Activated T-cell treated with anti-CD3 and anti-CD28 coated beads, Interleukin-2, amount 50 U/mL, for 4 hours (primary cell): ENCODE measurements around the gene DLL1. TPM values are rescaled to one million over a fixed set of nuclear protein-coding genes. Genes with fewer than 3 reads are reported as not detected.
"Not testable (repeated sequence)": the region's sequence is repeated elsewhere in the genome, so short reads cannot be mapped to it uniquely, and the experiment has no call there.

ENCODE experiments used
- ATAC-seq, 2 donors: fragments of 200-7000 bp; cut with Tn5 transposase; one replicate each; pipeline ENCODE4 v1.10.0; 2021
- DNase-seq: peaks from one replicate; pipeline ENCODE4 v3.0.0-alpha.2; 2020
- H3K27me3 Mint-ChIP-seq: one replicate; pipeline ENCODE4 v1.8.0; 2021; ENCODE audit warnings: low read depth, mixed read lengths
- H3K36me3 Mint-ChIP-seq: one replicate; pipeline ENCODE4 v1.8.0; 2022; ENCODE audit warnings: mixed read lengths; ENCODE audit not compliant: insufficient read depth
- H3K4me1 Mint-ChIP-seq: one replicate; pipeline ENCODE4 v1.8.0; 2021; ENCODE audit warnings: low read depth, mixed read lengths
- H3K4me3 Mint-ChIP-seq: one replicate; pipeline ENCODE4 v1.8.0; 2021; ENCODE audit warnings: mild to moderate bottlenecking, moderate library complexity, mixed read lengths
- H3K9me3 Mint-ChIP-seq: one replicate; pipeline ENCODE4 v1.8.0; 2021; ENCODE audit warnings: mixed read lengths
- total RNA-seq, 3 donors: library from RNA; stranded (reverse); gene quantifications; one replicate each; pipeline ENCODE4 v1.2.1, GENCODE V29; 2021

The DLL1 gene, protein sequence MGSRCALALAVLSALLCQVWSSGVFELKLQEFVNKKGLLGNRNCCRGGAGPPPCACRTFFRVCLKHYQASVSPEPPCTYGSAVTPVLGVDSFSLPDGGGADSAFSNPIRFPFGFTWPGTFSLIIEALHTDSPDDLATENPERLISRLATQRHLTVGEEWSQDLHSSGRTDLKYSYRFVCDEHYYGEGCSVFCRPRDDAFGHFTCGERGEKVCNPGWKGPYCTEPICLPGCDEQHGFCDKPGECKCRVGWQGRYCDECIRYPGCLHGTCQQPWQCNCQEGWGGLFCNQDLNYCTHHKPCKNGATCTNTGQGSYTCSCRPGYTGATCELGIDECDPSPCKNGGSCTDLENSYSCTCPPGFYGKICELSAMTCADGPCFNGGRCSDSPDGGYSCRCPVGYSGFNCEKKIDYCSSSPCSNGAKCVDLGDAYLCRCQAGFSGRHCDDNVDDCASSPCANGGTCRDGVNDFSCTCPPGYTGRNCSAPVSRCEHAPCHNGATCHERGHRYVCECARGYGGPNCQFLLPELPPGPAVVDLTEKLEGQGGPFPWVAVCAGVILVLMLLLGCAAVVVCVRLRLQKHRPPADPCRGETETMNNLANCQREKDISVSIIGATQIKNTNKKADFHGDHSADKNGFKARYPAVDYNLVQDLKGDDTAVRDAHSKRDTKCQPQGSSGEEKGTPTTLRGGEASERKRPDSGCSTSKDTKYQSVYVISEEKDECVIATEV
- 1 to 10 TPM in 2 of 3 donors, under 1 TPM in 1; 0.18 to 1.4 (median 1.0) TPM for total RNA-seq

- Mint-ChIP-seq H3K4me3 (peak within 1 kb of the TSS; percentile 87), H3K4me1 (peaks cover 40% of the 10 kb centered on the region), H3K36me3 (no peaks in the 10 kb centered on the region), H3K27me3 (peaks cover 50% of the 10 kb centered on the region), H3K9me3 (no peaks in the 10 kb centered on the region)
- DNase-seq (peak; percentile 23), ATAC-seq (peak; percentile 26 to 32)
Measured at GRCh38 chr6:170290296-170291128, at the start of gene DLL1. Gene DLL1, minus strand, starts transcription at chr6:170291078. Its CDS starts 939 bp downstream, at chr6:170290139.

DNA sequence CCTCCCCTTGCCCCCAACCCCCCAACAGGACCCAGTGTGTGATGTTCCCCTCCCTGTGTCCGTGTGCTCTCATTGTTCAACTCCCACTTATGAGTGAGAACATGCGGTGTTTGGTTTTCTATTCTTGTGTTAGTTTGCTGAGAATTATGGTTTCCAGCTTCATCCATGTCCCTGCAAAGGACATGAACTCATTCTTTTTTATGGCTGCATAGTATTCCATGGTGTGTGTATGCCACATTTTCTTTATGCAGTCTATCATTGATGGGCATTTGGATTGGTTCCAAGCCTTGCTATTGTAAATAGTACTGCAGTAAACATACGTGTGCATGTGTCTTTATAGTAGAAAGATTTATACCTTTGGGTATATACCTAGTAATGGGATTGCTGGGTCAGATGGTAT is 44.3 kb upstream of the DLL1 start:
- not testable (repeated sequence) for DNase-seq, ATAC-seq, H3K27me3 Mint-ChIP-seq, H3K9me3 Mint-ChIP-seq, H3K4me3 Mint-ChIP-seq
- H3K4me1 Mint-ChIP-seq, result peaks cover 43% of the 10 kb centered on the region
- peaks cover 52% of the 10 kb centered on the region for H3K36me3 Mint-ChIP-seq

DNA sequence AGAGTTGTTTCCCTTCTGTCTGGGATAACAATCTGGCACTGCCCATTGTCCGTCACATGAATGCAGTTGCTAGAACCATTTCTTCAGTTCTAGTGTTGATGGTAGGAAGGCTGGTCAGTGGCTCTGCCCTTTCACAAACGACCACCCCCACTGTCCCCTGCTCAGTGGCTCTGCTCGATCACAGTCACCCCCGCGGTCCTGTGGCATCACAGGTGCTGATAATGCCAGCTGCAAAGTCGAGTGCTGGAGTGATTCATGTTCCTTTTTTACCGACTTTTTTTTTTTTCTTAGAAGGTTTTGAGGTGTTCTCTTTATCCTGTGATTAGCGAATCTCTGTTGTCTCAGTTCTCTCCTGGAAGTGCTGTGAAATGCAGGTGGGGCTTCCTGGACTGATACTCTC is 38.4 kb upstream of the DLL1 start:
- no peak for ATAC-seq
- peaks cover 7% of the 10 kb centered on the region for H3K4me1 Mint-ChIP-seq

GRCh38 chr6:170317718-170318117 is 26.8 kb upstream of the DLL1 start:
- Mint-ChIP-seq H3K36me3 (peaks cover 37% of the 10 kb centered on the region), H3K27me3 (no peaks in the 10 kb centered on the region), H3K4me3 (no peak overlapping the region), H3K9me3 (no peaks in the 10 kb centered on the region), H3K4me1 (peaks cover 35% of the 10 kb centered on the region)
- DNase-seq, result no peak
- ATAC-seq, result no peak

More for the DNA sequence above, 38.4 kb upstream of the DLL1 start:
- no peak overlapping the region for H3K4me3 Mint-ChIP-seq
- peaks cover 57% of the 10 kb centered on the region for H3K36me3 Mint-ChIP-seq
- DNase-seq, result no peak
- H3K9me3 Mint-ChIP-seq, result no peaks in the 10 kb centered on the region
- no peaks in the 10 kb centered on the region for H3K27me3 Mint-ChIP-seq

GRCh38 chr6:170317076-170317475 is 26.2 kb upstream of the DLL1 start:
- H3K9me3 Mint-ChIP-seq, result no peaks in the 10 kb centered on the region
- H3K4me3 Mint-ChIP-seq, result no peak overlapping the region
- no peaks in the 10 kb centered on the region for H3K27me3 Mint-ChIP-seq
- ATAC-seq (no peak), DNase-seq (no peak)
- H3K36me3 Mint-ChIP-seq, result peaks cover 30% of the 10 kb centered on the region
- H3K4me1 Mint-ChIP-seq, result peaks cover 36% of the 10 kb centered on the region

GRCh38 chr6:170316071-170316470 is 25.2 kb upstream of the DLL1 start:
- Mint-ChIP-seq H3K4me1 (peaks cover 43% of the 10 kb centered on the region), H3K36me3 (peaks cover 29% of the 10 kb centered on the region), H3K27me3 (no peaks in the 10 kb centered on the region), H3K9me3 (no peaks in the 10 kb centered on the region), H3K4me3 (no peak overlapping the region)
- ATAC-seq, result peak; percentile 85 to 91
- no peak for DNase-seq

DNA sequence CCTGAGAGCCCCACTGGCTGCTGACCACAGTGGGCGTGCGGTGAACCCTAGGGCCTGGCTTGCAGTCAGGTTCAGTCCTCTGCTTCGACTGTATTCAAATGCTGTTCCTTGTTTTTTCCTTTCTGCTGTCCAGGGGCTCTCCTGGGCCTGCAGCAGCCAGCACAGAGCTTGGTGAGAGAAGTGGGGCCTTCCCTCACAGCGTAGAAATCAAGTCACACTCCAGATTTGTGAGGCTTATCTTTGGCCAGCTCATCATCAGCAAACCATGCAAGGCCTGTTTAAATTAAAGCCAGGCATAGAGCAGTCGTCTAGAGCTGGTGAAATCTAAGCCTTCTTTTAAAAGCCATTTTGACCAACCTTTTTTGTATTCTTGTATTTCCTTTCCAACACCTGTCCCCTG is 24.1 kb upstream of the DLL1 start:
- H3K27me3 Mint-ChIP-seq, result no peaks in the 10 kb centered on the region
- DNase-seq (no peak), ATAC-seq (no peak)
- no peak overlapping the region for H3K4me3 Mint-ChIP-seq
- H3K4me1 Mint-ChIP-seq, result peaks cover 45% of the 10 kb centered on the region
- H3K36me3 Mint-ChIP-seq, result peaks cover 21% of the 10 kb centered on the region
- no peaks in the 10 kb centered on the region for H3K9me3 Mint-ChIP-seq

DNA sequence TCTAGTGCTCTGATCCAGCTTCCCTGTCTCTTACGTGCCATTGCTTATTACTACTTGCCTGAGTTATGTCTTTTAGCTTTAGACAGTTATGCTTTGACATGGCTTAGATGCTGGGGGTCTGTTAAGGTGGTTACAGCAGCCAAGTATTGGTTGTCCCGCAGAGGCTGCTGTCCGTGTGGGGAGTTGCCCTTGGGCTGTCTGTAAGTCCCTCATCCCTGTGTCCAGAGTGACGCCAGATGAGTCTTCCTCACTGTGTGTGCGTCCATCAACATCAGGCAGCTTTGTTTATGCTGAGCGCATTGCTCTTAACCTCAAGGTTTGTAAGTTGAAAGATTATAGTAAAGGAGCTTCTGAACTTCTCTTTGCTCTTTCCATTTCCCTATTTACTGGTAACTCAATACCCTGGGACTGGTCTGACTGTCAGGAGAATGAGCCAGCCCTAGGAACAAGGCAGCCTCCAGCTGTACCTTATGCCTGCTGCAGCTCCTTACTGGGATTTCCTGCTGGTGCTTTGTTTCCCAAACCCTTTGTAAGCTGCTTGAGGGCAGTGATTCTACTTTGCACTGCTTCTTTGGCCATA is 22.9 kb upstream of the DLL1 start:
- no peak for ATAC-seq
- H3K27me3 Mint-ChIP-seq, result no peaks in the 10 kb centered on the region
- H3K4me1 Mint-ChIP-seq, result peaks cover 46% of the 10 kb centered on the region
- no peak for DNase-seq
- no peak overlapping the region for H3K4me3 Mint-ChIP-seq
- H3K36me3 Mint-ChIP-seq, result peaks cover 15% of the 10 kb centered on the region
- H3K9me3 Mint-ChIP-seq, result no peaks in the 10 kb centered on the region

GRCh38 chr6:170312876-170313275 is 22.0 kb upstream of the DLL1 start:
- DNase-seq (no peak), ATAC-seq (no peak)
- no peaks in the 10 kb centered on the region for H3K27me3 Mint-ChIP-seq
- peaks cover 17% of the 10 kb centered on the region for H3K36me3 Mint-ChIP-seq
- H3K9me3 Mint-ChIP-seq, result no peaks in the 10 kb centered on the region
- H3K4me1 Mint-ChIP-seq, result peaks cover 55% of the 10 kb centered on the region
- no peak overlapping the region for H3K4me3 Mint-ChIP-seq

DNA sequence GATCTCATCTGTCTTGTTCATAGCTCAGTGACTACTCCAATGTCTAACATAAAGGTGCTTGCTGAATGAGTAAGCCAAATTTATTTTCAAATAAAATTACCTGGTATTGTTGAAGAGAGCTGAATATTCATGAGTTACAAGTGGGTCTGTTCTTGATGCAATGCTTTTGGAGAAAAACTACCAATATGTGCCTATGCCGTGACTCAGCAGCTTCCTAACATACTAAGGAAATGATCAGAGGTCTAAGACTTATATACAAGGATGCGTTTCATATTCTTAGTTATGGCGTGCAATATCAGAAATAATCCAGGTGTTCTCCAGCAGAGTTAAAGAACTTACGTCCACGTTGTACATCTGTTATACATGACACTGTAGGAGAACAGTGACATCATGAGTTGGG is 20.8 kb upstream of the DLL1 start:
- peaks cover 64% of the 10 kb centered on the region for H3K4me1 Mint-ChIP-seq

DNA sequence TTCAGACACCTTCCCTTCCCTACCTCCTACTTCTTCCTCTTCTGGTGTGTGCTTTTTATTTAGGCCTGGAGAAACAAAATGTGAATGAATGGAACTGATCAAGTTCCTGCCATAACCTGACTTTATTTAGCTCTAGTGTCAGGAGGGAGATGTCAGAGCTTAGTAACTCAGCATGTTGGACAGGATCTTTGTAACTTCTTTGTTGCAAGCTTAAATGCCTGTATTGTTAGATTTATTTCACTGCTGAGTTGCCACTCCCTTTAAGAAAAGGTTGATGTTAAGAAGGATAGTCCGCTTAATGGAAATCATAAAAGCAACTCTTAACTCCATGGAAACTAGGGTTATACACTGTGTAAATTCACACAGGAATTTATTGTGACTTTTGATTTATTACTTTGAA is 17.9 kb upstream of the DLL1 start:
- Mint-ChIP-seq H3K4me3 (peak overlapping the region; percentile 27), H3K27me3 (peaks cover 6% of the 10 kb centered on the region), H3K4me1 (peaks cover 59% of the 10 kb centered on the region), H3K36me3 (peaks cover 12% of the 10 kb centered on the region), H3K9me3 (no peaks in the 10 kb centered on the region)
- DNase-seq (no peak), ATAC-seq (no peak)

More for the DNA sequence above, 20.8 kb upstream of the DLL1 start:
- Mint-ChIP-seq H3K27me3 (no peaks in the 10 kb centered on the region), H3K9me3 (no peaks in the 10 kb centered on the region), H3K36me3 (peaks cover 12% of the 10 kb centered on the region), H3K4me3 (no peak overlapping the region)
- ATAC-seq (no peak), DNase-seq (no peak)

DNA sequence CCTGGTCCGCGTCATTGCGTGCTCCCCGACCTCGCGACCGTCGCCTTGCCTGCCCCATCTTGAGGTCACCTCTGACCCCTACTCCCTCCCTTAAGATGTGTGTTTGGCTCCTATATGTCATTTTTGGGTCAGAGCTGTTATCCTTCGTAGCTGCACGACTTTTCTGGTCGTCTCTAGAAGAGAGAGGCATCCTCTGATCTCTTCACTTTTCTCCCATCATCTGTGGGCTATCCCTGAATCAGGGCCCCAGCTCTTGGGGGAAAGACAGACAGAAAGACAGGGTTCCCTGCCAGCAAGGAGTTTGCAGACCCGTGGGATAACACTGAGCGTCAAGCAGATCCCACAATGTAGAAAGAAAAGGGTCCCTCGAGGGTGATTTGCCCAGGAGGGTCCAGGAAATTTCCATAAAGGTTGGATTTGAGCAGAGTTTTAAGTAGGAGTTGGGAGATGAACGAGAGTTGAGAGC is 16.2 kb upstream of the DLL1 start:
- ATAC-seq, result no peak
- H3K4me1 Mint-ChIP-seq, result peaks cover 46% of the 10 kb centered on the region
- no peaks in the 10 kb centered on the region for H3K9me3 Mint-ChIP-seq
- peaks cover 8% of the 10 kb centered on the region for H3K27me3 Mint-ChIP-seq
- H3K4me3 Mint-ChIP-seq, result peak overlapping the region; percentile 99
- peaks cover 12% of the 10 kb centered on the region for H3K36me3 Mint-ChIP-seq
- no peak for DNase-seq

GRCh38 chr6:170306324-170307079 is 15.6 kb upstream of the DLL1 start, which contains the start of gene FAM120B:
Gene FAM120B, plus strand, starts transcription at chr6:170306758. Its CDS starts 10,633 bp downstream, at chr6:170317391.
- peak; percentile 96 to 98 for ATAC-seq
- peaks cover 43% of the 10 kb centered on the region for H3K4me1 Mint-ChIP-seq

More at GRCh38 chr6:170306324-170307079, 15.6 kb upstream of the DLL1 start, which contains the start of gene FAM120B:
- peak within 1 kb of the TSS; percentile 99 for H3K4me3 Mint-ChIP-seq
- H3K27me3 Mint-ChIP-seq, result peaks cover 12% of the 10 kb centered on the region
- peaks cover 4% of the 10 kb centered on the region for H3K9me3 Mint-ChIP-seq
- H3K36me3 Mint-ChIP-seq, result peaks cover 12% of the 10 kb centered on the region
- peak; percentile 94 for DNase-seq
